Skin epidermis (tissue), 12 donors: ENCODE data around the gene WDR33.
"Not testable (repeated sequence)": the region's sequence is repeated elsewhere in the genome, so short reads cannot be mapped to it uniquely, and the experiment has no call there.

ENCODE experiments used
- H3K27ac ChIP-seq, 21 experiments: fragments of 200-600 bp; sonication (generic) in 11 of 21; one replicate each; pipeline ENCODE4 v1.5.0; 2020; ENCODE audit warnings: mild to moderate bottlenecking in 3 of 21, inconsistent platforms in 2 of 21, moderate library complexity in 2 of 21
- H3K4me3 ChIP-seq, 7 experiments: fragments of 200-600 bp; sonication (generic) in 2 of 7; one replicate each; pipeline ENCODE4 v1.5.0; 2020; ENCODE audit warnings: inconsistent platforms in 2 of 7, mild to moderate bottlenecking in 2 of 7, moderate library complexity in 1 of 7

WDR33 gene

GRCh38 chr2:127770534-127770933 is 40.4 kb downstream of the WDR33 start:
- H3K27ac ChIP-seq, H3K4me3 ChIP-seq: not testable (repeated sequence)

GRCh38 chr2:127769587-127769986 is 41.4 kb downstream of the WDR33 start:
- Histone ChIP-seq H3K4me3 (no peak overlapping the region), H3K27ac (no peak overlapping the region)

- Histone ChIP-seq H3K27ac (no peak overlapping the region), H3K4me3 (no peak overlapping the region)
Measured at GRCh38 chr2:127768775-127769479, 42.0 kb downstream of the WDR33 start.

GRCh38 chr2:127763776-127764175 is 47.2 kb downstream of the WDR33 start:
- no peak overlapping the region for H3K4me3 ChIP-seq
- no peak overlapping the region for H3K27ac ChIP-seq

- Histone ChIP-seq H3K27ac (no peak overlapping the region), H3K4me3 (no peak overlapping the region)
Measured at GRCh38 chr2:127762846-127763245, 48.1 kb downstream of the WDR33 start.

GRCh38 chr2:127762441-127762840 is 48.5 kb downstream of the WDR33 start:
- no peak overlapping the region for H3K4me3 ChIP-seq
- H3K27ac ChIP-seq, result no peak overlapping the region

- H3K27ac ChIP-seq, result no peak overlapping the region
- no peak overlapping the region for H3K4me3 ChIP-seq
Measured at GRCh38 chr2:127759931-127760330, 51.0 kb downstream of the WDR33 start.

- H3K27ac ChIP-seq, result no peak overlapping the region
- H3K4me3 ChIP-seq, result no peak overlapping the region
Measured at GRCh38 chr2:127754186-127754585, 56.8 kb downstream of the WDR33 start.

GRCh38 chr2:127753374-127753773 is 57.6 kb downstream of the WDR33 start:
- Histone ChIP-seq H3K27ac (no peak overlapping the region), H3K4me3 (no peak overlapping the region)

- H3K27ac ChIP-seq, H3K4me3 ChIP-seq: not testable (repeated sequence)
Measured at GRCh38 chr2:127749537-127749936, 61.4 kb downstream of the WDR33 start.

GRCh38 chr2:127747621-127748020 is 63.4 kb downstream of the WDR33 start:
- Histone ChIP-seq H3K27ac (no peak overlapping the region), H3K4me3 (no peak overlapping the region)

- no peak overlapping the region for H3K4me3 ChIP-seq
- H3K27ac ChIP-seq, result no peak overlapping the region
Measured at GRCh38 chr2:127743477-127744026, 67.4 kb downstream of the WDR33 start.

- no peak overlapping the region for H3K4me3 ChIP-seq
- no peak overlapping the region for H3K27ac ChIP-seq
Measured at GRCh38 chr2:127740665-127741288, 70.2 kb downstream of the WDR33 start.

GRCh38 chr2:127739800-127740199 is 71.2 kb downstream of the WDR33 start:
- no peak overlapping the region for H3K4me3 ChIP-seq
- H3K27ac ChIP-seq, result no peak overlapping the region

GRCh38 chr2:127737892-127738291 is 73.1 kb downstream of the WDR33 start:
- Histone ChIP-seq H3K27ac (no peak overlapping the region), H3K4me3 (no peak overlapping the region)

GRCh38 chr2:127735537-127736399 is 75.2 kb downstream of the WDR33 start:
- no peak overlapping the region for H3K4me3 ChIP-seq
- H3K27ac ChIP-seq, result no peak overlapping the region

GRCh38 chr2:127735044-127735443 is 75.9 kb downstream of the WDR33 start:
- no peak overlapping the region for H3K27ac ChIP-seq
- no peak overlapping the region for H3K4me3 ChIP-seq

- Histone ChIP-seq H3K27ac (peak overlapping the region in 2 of 21 experiments; percentile 7 to 17), H3K4me3 (no peak overlapping the region)
Measured at GRCh38 chr2:127733816-127734537, 77.0 kb downstream of the WDR33 start.

- Histone ChIP-seq H3K4me3 (no peak overlapping the region), H3K27ac (no peak overlapping the region)
Measured at GRCh38 chr2:127733113-127733815, 77.7 kb downstream of the WDR33 start.
